ENCODE results near the gene BCKDHA.
"Not testable (repeated sequence)": the region's sequence is repeated elsewhere in the genome, so short reads cannot be mapped to it uniquely, and the experiment has no call there.

BCKDHA gene

GRCh38 chr19:41408256-41408655, 10.6 kb downstream of the BCKDHA start:
- DNase-seq: no peak

GRCh38 chr19:41408846-41409245, 11.2 kb downstream of the BCKDHA start:
- DNase-seq: not testable (repeated sequence)

- DNase-seq: no peak
Measured at GRCh38 chr19:41409288-41409687, 11.7 kb downstream of the BCKDHA start.

- DNase-seq: no peak
Measured at GRCh38 chr19:41410336-41411054, 12.9 kb downstream of the BCKDHA start.

- DNase-seq: no peak
Measured at GRCh38 chr19:41411100-41411967, 13.7 kb downstream of the BCKDHA start.

GRCh38 chr19:41411968-41412265, 14.3 kb downstream of the BCKDHA start:
- no peak for DNase-seq

GRCh38 chr19:41412953-41413352, 15.3 kb downstream of the BCKDHA start:
- DNase-seq: no peak

GRCh38 chr19:41413947-41414346, 16.3 kb downstream of the BCKDHA start:
- no peak for DNase-seq

GRCh38 chr19:41414461-41414860, 16.8 kb downstream of the BCKDHA start:
- no peak for DNase-seq

- no peak for DNase-seq
Measured at GRCh38 chr19:41415154-41415571, 17.5 kb downstream of the BCKDHA start.

GRCh38 chr19:41416194-41416674, 18.6 kb downstream of the BCKDHA start:
- no peak for DNase-seq

GRCh38 chr19:41420101-41420880, 22.7 kb downstream of the BCKDHA start:
- DNase-seq: no peak

- DNase-seq: no peak
Measured at GRCh38 chr19:41421314-41421713, 23.7 kb downstream of the BCKDHA start.

- DNase-seq: no peak
Measured at GRCh38 chr19:41421973-41422372, 24.4 kb downstream of the BCKDHA start.

GRCh38 chr19:41422456-41422855, 24.8 kb downstream of the BCKDHA start:
- no peak for DNase-seq

GRCh38 chr19:41422955-41423354, 25.3 kb downstream of the BCKDHA start:
- no peak for DNase-seq

- no peak for DNase-seq
Measured at GRCh38 chr19:41424335-41425173, 26.9 kb downstream of the BCKDHA start.

- no peak for DNase-seq
Measured at GRCh38 chr19:41425174-41426115, 27.8 kb downstream of the BCKDHA start.

- no peak for DNase-seq
Measured at GRCh38 chr19:41426116-41426841, 28.7 kb downstream of the BCKDHA start.

- DNase-seq: peak; percentile 34
Measured at GRCh38 chr19:41426952-41427646, 29.5 kb downstream of the BCKDHA start, which contains the start of gene B3GNT8. Gene B3GNT8, minus strand, starts transcription at chr19:41427374. Its CDS starts 596 bp downstream, at chr19:41426778.

Data from CD4-positive, alpha-beta T cell treated with Interleukin-4 for 4 hours (primary cell).